Pancreas (tissue), 10 donors: Measurements from ENCODE around the gene EHD2. TPM values are rescaled to one million over a fixed set of nuclear protein-coding genes. Genes with fewer than 3 reads are reported as not detected.

Experiments used
- ATAC-seq, 4 donors: fragments of 200-7000 bp; cut with Tn5 transposase; one replicate each; pipeline versions ENCODE4 v1.8.0 to v1.9.1; 2020; ENCODE audit warnings: mild to moderate bottlenecking in 4 of 4, moderate library complexity in 4 of 4
- DNase-seq, 6 donors: peaks; one replicate each; pipeline ENCODE4 v3.0.0-alpha.2; 2020
- FAIRE-seq: peaks from 2 replicates; lab custom pipeline; 2012; peaks lifted over from hg19 to GRCh38; lab: Jason Lieb, UNC
- H3K27ac ChIP-seq, 4 donors: fragments of 200-600 bp; sonication (generic); 1 replicate in 3 of 4; 2 replicates in 1 of 4; pipeline versions ENCODE4 v1.5.0 to v1.8.0; 2020
- H3K27me3 ChIP-seq, 4 donors: fragments of 200-600 bp; one replicate each; pipeline ENCODE4 v1.8.0; 2021
- H3K36me3 ChIP-seq, 3 donors: fragments of 200-600 bp; sonication (generic) in 1 of 3; one replicate each; pipeline versions ENCODE4 v1.5.0 to v1.8.0; 2020 to 2021
- H3K4me1 ChIP-seq, 3 donors: fragments of 200-600 bp; one replicate each; pipeline ENCODE4 v1.8.0; 2021
- H3K4me3 ChIP-seq, 4 donors: fragments of 200-600 bp; sonication (generic) in 2 of 4; one replicate each; pipeline versions ENCODE4 v1.5.0 to v1.8.0; 2020 to 2021
- H3K9me3 ChIP-seq, 4 donors: fragments of 200-600 bp; one replicate each; pipeline ENCODE4 v1.8.0; 2021
- WGBS, 2 donors: extraction: QIAGEN DNeasy Blood & Tissue Kit; methylation state at CpG; one replicate each; pipeline ENCODE4 v1.1.7; 2013; 5-methylcytosine and 5-hydroxymethylcytosine counted together
- intact Hi-C, 3 donors: fragments of 100-400 bp; cut with DNase I; formaldehyde crosslinking; loops; one replicate each; pipeline versions ENCODE4 v1.11.1 to v1.14.2; 2022
- polyA plus RNA-seq, 2 donors: library from polyadenylated mRNA; stranded (reverse); fragments of 200-250 nt; gene quantifications; one replicate each; pipeline ENCODE4 v1.2.3, GENCODE V29; 2013
- total RNA-seq, 6 donors: library from RNA; stranded (reverse); fragmentation: NEBNext Ultra II Directional in 4 of 6; extraction: Animal tissue kit (Norgen Biotek cat#: 25700) in 4 of 6; gene quantifications; one replicate each; pipeline versions ENCODE4 v1.2.1 to v1.2.4, GENCODE V29; 2021 to 2023
- TF ChIP-seq, protein P1 (sequence below), 4 donors: fragments of 200-600 bp; sonication (generic) in 3 of 4; IDR thresholded peaks; one replicate each; pipeline versions ENCODE4 v1.5.0 to v1.8.0; 2021; ENCODE audit warnings: antibody characterized with exemption in 4 of 4
- donor health status: healthy with polysubstance abuse.
- donor health status: DM: no; HTN: no; CAD: no; lungs with moderate emphysema.
- donor health status: DM: no; HTN: no; CAD: no.
- donor health status: control.
- donor health status: control.
- donor health status: Bipolar disorder and iron deficiency.
- donor health status: DM: yes; HTN: yes; CAD: no.
- donor health status: DM: no; HTN: no; CAD: no.
- donor health status: DM: no; HTN: no; CAD: no.
- donor health status: DM: yes; HTN: yes; CAD: no.

Gene EHD2
- total and polyA plus RNA-seq, 8 donors: 13.4 to 28.3 (median 19.6) TPM

DNA sequence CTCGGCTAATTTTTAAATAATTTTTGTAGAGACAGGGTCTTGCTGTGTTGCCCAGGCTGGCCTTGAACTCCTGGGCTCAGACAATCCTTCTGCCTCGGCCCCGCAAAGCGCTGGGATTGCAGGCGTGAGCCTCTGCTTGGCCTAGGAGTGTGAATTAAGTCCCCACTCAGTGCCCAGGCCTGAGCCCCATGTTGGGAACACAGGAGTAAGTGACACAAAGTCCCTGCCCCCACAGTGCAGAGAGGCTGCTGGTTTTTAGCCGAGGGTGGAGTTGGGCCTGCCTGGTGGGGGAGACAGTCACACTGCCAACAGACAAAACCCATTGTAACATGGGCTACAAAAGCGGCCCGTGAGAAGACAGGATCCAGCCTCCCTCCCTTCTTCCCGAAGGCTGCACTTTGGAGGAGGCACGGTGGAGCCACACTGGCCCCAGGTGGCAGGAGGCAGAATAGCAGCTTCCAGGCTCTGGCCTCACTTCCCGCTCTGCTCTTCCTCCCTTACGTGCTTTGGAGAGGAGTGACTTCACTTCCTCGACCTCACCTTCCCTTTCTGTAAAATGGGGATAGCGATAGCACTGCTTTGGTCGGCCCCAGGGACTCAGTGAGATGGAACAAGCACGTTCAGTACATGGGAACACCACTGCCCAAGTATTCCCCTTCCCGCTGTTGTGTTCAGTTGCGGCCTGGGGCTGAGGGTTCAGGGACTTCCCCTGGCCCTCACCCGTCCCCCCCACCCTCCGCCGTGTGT lies 15.2 kb upstream of the EHD2 start:
- FAIRE-seq: no peak
- 34 to 38% methylated on average over 21 of the region's 21 CpGs for WGBS, 2 donors
- TF ChIP-seq, protein P1, sequence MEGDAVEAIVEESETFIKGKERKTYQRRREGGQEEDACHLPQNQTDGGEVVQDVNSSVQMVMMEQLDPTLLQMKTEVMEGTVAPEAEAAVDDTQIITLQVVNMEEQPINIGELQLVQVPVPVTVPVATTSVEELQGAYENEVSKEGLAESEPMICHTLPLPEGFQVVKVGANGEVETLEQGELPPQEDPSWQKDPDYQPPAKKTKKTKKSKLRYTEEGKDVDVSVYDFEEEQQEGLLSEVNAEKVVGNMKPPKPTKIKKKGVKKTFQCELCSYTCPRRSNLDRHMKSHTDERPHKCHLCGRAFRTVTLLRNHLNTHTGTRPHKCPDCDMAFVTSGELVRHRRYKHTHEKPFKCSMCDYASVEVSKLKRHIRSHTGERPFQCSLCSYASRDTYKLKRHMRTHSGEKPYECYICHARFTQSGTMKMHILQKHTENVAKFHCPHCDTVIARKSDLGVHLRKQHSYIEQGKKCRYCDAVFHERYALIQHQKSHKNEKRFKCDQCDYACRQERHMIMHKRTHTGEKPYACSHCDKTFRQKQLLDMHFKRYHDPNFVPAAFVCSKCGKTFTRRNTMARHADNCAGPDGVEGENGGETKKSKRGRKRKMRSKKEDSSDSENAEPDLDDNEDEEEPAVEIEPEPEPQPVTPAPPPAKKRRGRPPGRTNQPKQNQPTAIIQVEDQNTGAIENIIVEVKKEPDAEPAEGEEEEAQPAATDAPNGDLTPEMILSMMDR (IDR thresholded peaks at IDR 0.05): peak; percentile 64 to 95 (median 90)
- peak; percentile 50 to 89 (median 74) for DNase-seq
- ATAC-seq: peak; percentile 85 to 96 (median 94)
- Histone ChIP-seq H3K27me3 (no peaks in the 10 kb centered on the region), H3K36me3 (peaks cover 0 to 19% (median 4%) of the 10 kb centered on the region in 3 donors), H3K9me3 (no peaks in the 10 kb centered on the region), H3K27ac (no peak overlapping the region), H3K4me3 (no peak overlapping the region), H3K4me1 (no peaks in the 10 kb centered on the region)
- intact Hi-C loops: loop anchor here (5.0 to 10.0 kb wide), 5 partner anchors 176 to 403 kb away; partner anchors contain the start of gene NAPA (in 1 of the 3)

DNA sequence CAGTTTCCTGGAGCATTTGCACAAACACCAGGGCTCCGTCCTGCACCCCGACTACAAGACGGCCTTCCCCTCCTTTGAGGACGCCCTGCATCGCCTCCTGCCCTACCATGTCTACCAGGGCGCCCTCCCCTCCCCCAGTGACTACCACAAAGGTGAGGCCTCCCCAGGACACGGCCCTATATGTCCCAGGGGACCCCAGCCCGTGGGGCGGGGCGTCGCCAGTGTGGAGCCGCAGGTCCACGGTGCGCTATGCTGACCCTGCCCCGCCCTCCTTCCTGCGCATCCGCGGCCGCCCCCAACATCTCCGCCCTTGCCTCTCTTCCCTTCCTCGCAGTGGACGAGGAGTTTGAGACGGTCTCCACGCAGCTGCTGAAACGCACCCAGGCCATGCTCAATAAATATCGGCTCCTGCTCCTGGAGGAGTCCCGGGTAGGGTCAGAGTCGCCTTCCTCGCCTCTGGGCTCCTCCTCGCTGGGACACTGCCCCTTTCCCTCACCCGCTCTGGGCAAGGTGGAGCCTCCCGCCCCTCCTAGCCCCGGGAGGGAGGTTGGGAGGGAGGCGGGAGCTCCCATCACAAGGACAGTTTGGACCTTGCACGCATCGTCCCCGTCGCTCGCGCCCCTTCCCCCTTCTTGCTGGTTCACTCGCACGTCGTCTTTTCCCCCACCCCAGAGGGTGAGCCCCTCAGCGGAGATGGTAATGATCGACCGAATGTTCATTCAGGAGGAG lies 14.4 kb upstream of the EHD2 start:
- FAIRE-seq (no peak), DNase-seq (peak in 2 of 6 donors; percentile 43 to 74), ATAC-seq (no peak)
- Histone ChIP-seq H3K4me1 (no peaks in the 10 kb centered on the region), H3K27me3 (no peaks in the 10 kb centered on the region), H3K27ac (no peak overlapping the region), H3K36me3 (peaks cover 0 to 19% (median 4%) of the 10 kb centered on the region in 3 donors), H3K9me3 (no peaks in the 10 kb centered on the region), H3K4me3 (no peak overlapping the region)
- intact Hi-C loops: loop anchor here (5.0 to 10.0 kb wide), 5 partner anchors 176 to 404 kb away; partner anchors contain the start of gene NAPA (in 1 of the 3)
- TF ChIP-seq, protein P1 (IDR thresholded peaks at IDR 0.05): no peak
- WGBS, 2 donors: 82 to 87% methylated on average over 44 to 46 of the region's 46 CpGs

DNA sequence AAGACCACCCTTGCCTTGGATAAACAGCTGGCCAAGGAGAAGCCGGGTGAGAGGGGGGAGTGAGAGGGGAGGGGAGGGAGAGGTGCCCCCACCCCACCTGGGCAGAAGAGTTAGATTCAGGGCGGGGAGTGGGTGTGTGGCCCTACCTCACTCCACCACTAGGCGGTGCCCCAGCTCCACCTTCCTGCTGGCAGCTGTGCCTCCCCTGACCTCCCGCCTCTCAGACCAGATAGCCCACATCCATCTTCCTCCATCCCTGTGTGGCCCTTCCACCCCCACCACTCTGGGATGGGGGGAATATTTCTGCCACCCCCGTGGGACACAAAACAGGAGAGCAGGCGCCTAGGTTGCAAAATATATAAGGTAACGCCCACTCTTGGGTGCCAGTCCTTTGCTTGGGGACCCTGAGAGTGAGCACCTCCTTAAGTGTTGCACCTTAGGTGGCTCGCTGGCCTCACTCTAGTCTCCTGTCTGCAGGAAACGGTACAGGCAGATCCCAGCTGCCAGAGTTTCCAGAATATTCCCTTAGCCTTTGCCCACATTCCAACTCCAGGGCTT lies 13.8 kb upstream of the EHD2 start:
- no peaks in the 10 kb centered on the region for H3K9me3 ChIP-seq
- H3K4me1 ChIP-seq: no peaks in the 10 kb centered on the region
- H3K27me3 ChIP-seq: no peaks in the 10 kb centered on the region
- WGBS, 2 donors: 50 to 62% methylated on average over 9 of the region's 9 CpGs
- peaks cover 0 to 19% (median 4%) of the 10 kb centered on the region in 3 donors for H3K36me3 ChIP-seq
- FAIRE-seq: no peak
- DNase-seq: peak in 4 of 6 donors; percentile 60 to 83 (median 72)
- TF ChIP-seq, protein P1 (IDR thresholded peaks at IDR 0.05): peak; percentile 58 to 77 (median 73)
- no peak overlapping the region for H3K4me3 ChIP-seq
- H3K27ac ChIP-seq: no peak overlapping the region
- intact Hi-C loops: loop anchor here (5.0 to 10.0 kb wide), 5 partner anchors 177 to 405 kb away; partner anchors contain the start of gene NAPA (in 1 of the 3)
- ATAC-seq: peak; percentile 60 to 72 (median 66)

DNA sequence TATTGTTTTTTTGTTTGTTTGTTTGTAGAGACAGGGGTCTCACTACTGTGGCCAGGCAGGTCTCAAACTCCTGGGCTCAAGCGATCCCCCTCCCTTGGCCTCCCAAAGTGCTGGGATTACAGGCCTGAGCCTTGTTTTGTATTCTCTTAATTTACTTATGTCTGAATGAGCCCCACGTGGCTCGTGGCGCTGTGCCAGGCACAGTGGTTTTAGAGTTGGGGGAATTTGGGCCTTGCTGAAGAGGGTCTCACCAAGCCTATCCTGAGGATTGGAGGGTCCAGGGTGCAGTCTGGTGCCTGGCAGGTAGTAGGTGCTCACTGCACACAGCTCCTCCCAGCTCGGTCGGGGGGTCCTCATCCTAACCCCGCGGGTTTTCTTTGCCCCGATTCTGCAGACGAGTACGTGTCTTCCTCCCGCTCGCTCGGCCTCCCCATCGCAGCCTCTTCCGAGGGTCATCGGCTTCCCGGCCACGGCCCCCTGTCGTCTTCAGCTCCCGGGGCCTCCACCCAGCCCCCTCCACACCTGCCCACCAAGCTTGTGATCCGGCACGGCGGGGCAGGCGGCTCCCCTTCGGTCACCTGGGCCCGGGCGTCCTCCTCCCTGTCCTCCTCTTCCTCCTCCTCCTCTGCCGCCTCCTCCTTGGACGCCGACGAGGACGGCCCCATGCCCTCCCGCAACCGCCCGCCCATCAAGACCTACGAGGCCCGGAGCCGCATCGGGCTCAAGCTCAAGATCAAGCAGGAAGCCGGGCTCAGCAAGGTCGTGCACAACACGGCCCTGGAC lies 12.1 kb upstream of the EHD2 start:
- H3K4me1 ChIP-seq: no peaks in the 10 kb centered on the region
- 91 to 94% methylated on average over 39 to 43 of the region's 43 CpGs for WGBS, 2 donors
- ATAC-seq: no peak
- H3K4me3 ChIP-seq: no peak overlapping the region
- TF ChIP-seq, protein P1 (IDR thresholded peaks at IDR 0.05): no peak
- H3K36me3 ChIP-seq: peaks cover 0 to 19% (median 4%) of the 10 kb centered on the region in 3 donors
- intact Hi-C loops: no loop called here
- FAIRE-seq: no peak
- peak in 2 of 6 donors; percentile 28 to 70 for DNase-seq
- H3K27me3 ChIP-seq: no peaks in the 10 kb centered on the region
- no peaks in the 10 kb centered on the region for H3K9me3 ChIP-seq
- no peak overlapping the region for H3K27ac ChIP-seq
